ENCODE data around the gene ATPAF2. TPM values are rescaled to one million over a fixed set of nuclear protein-coding genes. Genes with fewer than 3 reads are reported as not detected.
A peak's percentile ranks its signal among the peaks of the same experiment; 100 is the strongest.

Gene ATPAF2
- total and polyA plus RNA-seq, 4 donors: 12.9 to 20.1 (median 16.8) TPM

DNA sequence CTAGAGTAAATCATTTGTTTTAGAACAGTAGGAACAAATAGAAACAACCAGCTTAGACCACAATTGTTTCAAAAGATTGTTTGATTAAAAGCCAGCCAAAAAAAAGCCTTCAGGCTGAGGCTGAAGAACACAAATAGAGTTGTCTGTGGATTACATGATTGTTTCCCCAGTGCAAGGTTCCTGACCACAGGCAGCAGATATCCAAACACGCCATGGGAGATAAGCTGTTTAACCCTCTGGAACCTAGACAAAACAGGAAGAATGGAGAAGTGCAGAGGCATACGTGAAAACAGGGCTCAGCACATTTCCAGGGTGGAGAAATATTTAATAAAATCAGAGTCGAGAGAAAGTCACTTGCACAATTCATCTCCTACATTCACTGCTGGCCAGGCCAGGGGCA lies 21.0 kb downstream of the ATPAF2 start (continued):
- TF ChIP-seq RXRA (IDR thresholded peaks at IDR 0.05) (peak; percentile 41 to 77), JUND (IDR thresholded peaks at IDR 0.05) (no peak), GABPA (IDR thresholded peaks at IDR 0.05 in 1 of 2, conservative IDR thresholded peaks at IDR 0.05 in 1 of 2) (peak in 1 of 2 donors; percentile 38)

DNA sequence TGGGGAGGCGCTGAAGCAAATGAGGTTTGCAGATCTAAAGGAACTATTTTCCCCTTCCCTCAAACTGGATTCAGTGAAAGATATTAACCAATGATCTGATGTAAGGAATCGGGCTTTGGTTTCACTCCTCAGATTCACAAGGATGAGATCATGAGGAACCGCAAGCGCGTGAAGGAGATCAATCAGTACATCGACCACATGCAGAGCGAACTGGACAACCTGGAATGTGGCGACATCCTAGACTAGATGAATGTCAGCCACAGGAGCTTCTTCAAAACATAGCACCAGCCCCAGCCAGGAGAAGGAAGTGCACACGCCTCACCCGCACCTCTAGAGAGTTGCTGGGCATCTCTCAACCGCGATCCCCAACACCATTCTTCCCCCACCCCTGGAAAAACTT lies 22.5 kb downstream of the ATPAF2 start:
- Histone ChIP-seq H3K9me3 (ENCODE audit: control insufficient read depth in 4 of 4, low read length in 3 of 4) (no peaks in the 10 kb centered on the region), H3K9ac (ENCODE audit: low read depth in 1 of 2, low read length in 2 of 2) (no peak overlapping the region), H3K4me1 (ENCODE audit: control insufficient read depth in 4 of 4, insufficient read depth in 4 of 4, low read length in 3 of 4) (peaks cover 13 to 21% (median 17%) of the 10 kb centered on the region in 4 donors), H3K36me3 (ENCODE audit: control insufficient read depth in 4 of 4, insufficient read depth in 3 of 4, low read depth in 1 of 4, low read length in 3 of 4) (peaks cover 2 to 11% (median 7%) of the 10 kb centered on the region in 4 donors), H3K27ac (ENCODE audit: low read depth in 1 of 2, low read length in 2 of 2) (no peak overlapping the region), H3K27me3 (ENCODE audit: control insufficient read depth in 4 of 4, insufficient read depth in 4 of 4, low read length in 3 of 4) (no peaks in the 10 kb centered on the region), H3K4me3 (ENCODE audit: low read depth in 1 of 3, low read length in 3 of 3) (no peak overlapping the region)
- WGBS: 89% methylated on average over 12 of the region's 12 CpGs
- no peak for DNase-seq (ENCODE audit: low spot score)
- TF ChIP-seq, protein P1, sequence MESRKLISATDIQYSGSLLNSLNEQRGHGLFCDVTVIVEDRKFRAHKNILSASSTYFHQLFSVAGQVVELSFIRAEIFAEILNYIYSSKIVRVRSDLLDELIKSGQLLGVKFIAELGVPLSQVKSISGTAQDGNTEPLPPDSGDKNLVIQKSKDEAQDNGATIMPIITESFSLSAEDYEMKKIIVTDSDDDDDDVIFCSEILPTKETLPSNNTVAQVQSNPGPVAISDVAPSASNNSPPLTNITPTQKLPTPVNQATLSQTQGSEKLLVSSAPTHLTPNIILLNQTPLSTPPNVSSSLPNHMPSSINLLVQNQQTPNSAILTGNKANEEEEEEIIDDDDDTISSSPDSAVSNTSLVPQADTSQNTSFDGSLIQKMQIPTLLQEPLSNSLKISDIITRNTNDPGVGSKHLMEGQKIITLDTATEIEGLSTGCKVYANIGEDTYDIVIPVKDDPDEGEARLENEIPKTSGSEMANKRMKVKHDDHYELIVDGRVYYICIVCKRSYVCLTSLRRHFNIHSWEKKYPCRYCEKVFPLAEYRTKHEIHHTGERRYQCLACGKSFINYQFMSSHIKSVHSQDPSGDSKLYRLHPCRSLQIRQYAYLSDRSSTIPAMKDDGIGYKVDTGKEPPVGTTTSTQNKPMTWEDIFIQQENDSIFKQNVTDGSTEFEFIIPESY (IDR thresholded peaks at IDR 0.05): no peak
- TF ChIP-seq JUND (IDR thresholded peaks at IDR 0.05) (no peak), YY1 (IDR thresholded peaks at IDR 0.05) (no peak), NR2F2 (IDR thresholded peaks at IDR 0.05) (no peak), TAF1 (conservative IDR thresholded peaks at IDR 0.05) (no peak), RXRA (IDR thresholded peaks at IDR 0.05) (no peak), EGR1 (IDR thresholded peaks at IDR 0.05; ENCODE audit: low read depth in 2 of 2) (no peak), FOXA1 (IDR thresholded peaks at IDR 0.05) (no peak), SP1 (IDR thresholded peaks at IDR 0.05) (no peak), HNF4A (conservative IDR thresholded peaks at IDR 0.05) (no peak), HNF4G (IDR thresholded peaks at IDR 0.05) (no peak), FOXA2 (IDR thresholded peaks at IDR 0.05) (no peak), RAD21 (IDR thresholded peaks at IDR 0.05) (no peak), GABPA (IDR thresholded peaks at IDR 0.05 in 1 of 2, conservative IDR thresholded peaks at IDR 0.05 in 1 of 2) (no peak)
- TF ChIP-seq, protein P2, sequence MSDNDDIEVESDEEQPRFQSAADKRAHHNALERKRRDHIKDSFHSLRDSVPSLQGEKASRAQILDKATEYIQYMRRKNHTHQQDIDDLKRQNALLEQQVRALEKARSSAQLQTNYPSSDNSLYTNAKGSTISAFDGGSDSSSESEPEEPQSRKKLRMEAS (IDR thresholded peaks at IDR 0.05): no peak
- TF ChIP-seq, protein P3, sequence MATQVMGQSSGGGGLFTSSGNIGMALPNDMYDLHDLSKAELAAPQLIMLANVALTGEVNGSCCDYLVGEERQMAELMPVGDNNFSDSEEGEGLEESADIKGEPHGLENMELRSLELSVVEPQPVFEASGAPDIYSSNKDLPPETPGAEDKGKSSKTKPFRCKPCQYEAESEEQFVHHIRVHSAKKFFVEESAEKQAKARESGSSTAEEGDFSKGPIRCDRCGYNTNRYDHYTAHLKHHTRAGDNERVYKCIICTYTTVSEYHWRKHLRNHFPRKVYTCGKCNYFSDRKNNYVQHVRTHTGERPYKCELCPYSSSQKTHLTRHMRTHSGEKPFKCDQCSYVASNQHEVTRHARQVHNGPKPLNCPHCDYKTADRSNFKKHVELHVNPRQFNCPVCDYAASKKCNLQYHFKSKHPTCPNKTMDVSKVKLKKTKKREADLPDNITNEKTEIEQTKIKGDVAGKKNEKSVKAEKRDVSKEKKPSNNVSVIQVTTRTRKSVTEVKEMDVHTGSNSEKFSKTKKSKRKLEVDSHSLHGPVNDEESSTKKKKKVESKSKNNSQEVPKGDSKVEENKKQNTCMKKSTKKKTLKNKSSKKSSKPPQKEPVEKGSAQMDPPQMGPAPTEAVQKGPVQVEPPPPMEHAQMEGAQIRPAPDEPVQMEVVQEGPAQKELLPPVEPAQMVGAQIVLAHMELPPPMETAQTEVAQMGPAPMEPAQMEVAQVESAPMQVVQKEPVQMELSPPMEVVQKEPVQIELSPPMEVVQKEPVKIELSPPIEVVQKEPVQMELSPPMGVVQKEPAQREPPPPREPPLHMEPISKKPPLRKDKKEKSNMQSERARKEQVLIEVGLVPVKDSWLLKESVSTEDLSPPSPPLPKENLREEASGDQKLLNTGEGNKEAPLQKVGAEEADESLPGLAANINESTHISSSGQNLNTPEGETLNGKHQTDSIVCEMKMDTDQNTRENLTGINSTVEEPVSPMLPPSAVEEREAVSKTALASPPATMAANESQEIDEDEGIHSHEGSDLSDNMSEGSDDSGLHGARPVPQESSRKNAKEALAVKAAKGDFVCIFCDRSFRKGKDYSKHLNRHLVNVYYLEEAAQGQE (IDR thresholded peaks at IDR 0.05): no peak
- TF ChIP-seq, protein P4, sequence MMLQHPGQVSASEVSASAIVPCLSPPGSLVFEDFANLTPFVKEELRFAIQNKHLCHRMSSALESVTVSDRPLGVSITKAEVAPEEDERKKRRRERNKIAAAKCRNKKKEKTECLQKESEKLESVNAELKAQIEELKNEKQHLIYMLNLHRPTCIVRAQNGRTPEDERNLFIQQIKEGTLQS (IDR thresholded peaks at IDR 0.05): no peak
- TF ChIP-seq, protein P5, sequence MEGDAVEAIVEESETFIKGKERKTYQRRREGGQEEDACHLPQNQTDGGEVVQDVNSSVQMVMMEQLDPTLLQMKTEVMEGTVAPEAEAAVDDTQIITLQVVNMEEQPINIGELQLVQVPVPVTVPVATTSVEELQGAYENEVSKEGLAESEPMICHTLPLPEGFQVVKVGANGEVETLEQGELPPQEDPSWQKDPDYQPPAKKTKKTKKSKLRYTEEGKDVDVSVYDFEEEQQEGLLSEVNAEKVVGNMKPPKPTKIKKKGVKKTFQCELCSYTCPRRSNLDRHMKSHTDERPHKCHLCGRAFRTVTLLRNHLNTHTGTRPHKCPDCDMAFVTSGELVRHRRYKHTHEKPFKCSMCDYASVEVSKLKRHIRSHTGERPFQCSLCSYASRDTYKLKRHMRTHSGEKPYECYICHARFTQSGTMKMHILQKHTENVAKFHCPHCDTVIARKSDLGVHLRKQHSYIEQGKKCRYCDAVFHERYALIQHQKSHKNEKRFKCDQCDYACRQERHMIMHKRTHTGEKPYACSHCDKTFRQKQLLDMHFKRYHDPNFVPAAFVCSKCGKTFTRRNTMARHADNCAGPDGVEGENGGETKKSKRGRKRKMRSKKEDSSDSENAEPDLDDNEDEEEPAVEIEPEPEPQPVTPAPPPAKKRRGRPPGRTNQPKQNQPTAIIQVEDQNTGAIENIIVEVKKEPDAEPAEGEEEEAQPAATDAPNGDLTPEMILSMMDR (IDR thresholded peaks at IDR 0.05; ENCODE audit: low read depth, low read length, missing input control): no peak
